ENCODE data around the gene TIGD1. TPM values are rescaled to one million over a fixed set of nuclear protein-coding genes. Genes with fewer than 3 reads are reported as not detected.

TIGD1 gene
- polyA plus RNA-seq, 1 donor (not counting 4 experiments of a cell fraction or from before 2014, with no cell fraction given) = 2.3 TPM

GRCh38 chr2:232516551-232516950, 33.8 kb downstream of the TIGD1 start:
- no peaks in the 10 kb centered on the region for H3K9me3 ChIP-seq (ENCODE audit: control insufficient read depth, low read depth, low read length)
- no peak overlapping the region for H3K4me3 ChIP-seq (ENCODE audit: control insufficient read depth in 2 of 3, extremely low read depth in 1 of 3, insufficient read depth in 2 of 3, low read depth in 1 of 3, low read length in 3 of 3)
- no peaks in the 10 kb centered on the region for H4K20me1 ChIP-seq (ENCODE audit: control insufficient read depth, extremely low read depth, insufficient read depth, low read length)
- no peak overlapping the region for H2AFZ ChIP-seq (ENCODE audit: control insufficient read depth, low read length)
- dilution Hi-C loops (cut with MboI; ENCODE audit: extremely low pct_ligation_motif_present, low sequenced_read_pairs) = no loop called here
- FAIRE-seq = no peak
- no peak overlapping the region for H3K27ac ChIP-seq (ENCODE audit: control insufficient read depth, insufficient read depth, low read length)
- no peaks in the 10 kb centered on the region for H3K9me1 ChIP-seq (ENCODE audit: control insufficient read depth, extremely low read depth, insufficient read depth, low read length)
- no peak for DNase-seq (ENCODE audit: low read depth, low spot score)
- H3K27me3 ChIP-seq (ENCODE audit: control insufficient read depth, extremely low read depth, insufficient read depth, low read length) = peaks cover 20% of the 10 kb centered on the region
- no peaks in the 10 kb centered on the region for H3K36me3 ChIP-seq (ENCODE audit: control insufficient read depth in 2 of 2, extremely low read depth in 1 of 2, insufficient read depth in 2 of 2, low read length in 2 of 2)
- H3K4me2 ChIP-seq (ENCODE audit: control insufficient read depth, extremely low read depth, insufficient read depth, low read depth, low read length) = no peak overlapping the region
- H3K9ac ChIP-seq (ENCODE audit: control insufficient read depth, extremely low read depth, insufficient read depth, low read length) = no peak overlapping the region
- no peaks in the 10 kb centered on the region for H3K79me2 ChIP-seq (ENCODE audit: control insufficient read depth, insufficient read depth, low read length)
- no peak for TF ChIP-seq EZH2 (IDR thresholded peaks at IDR 0.05; ENCODE audit: low read length)
- TF ChIP-seq, protein P1, sequence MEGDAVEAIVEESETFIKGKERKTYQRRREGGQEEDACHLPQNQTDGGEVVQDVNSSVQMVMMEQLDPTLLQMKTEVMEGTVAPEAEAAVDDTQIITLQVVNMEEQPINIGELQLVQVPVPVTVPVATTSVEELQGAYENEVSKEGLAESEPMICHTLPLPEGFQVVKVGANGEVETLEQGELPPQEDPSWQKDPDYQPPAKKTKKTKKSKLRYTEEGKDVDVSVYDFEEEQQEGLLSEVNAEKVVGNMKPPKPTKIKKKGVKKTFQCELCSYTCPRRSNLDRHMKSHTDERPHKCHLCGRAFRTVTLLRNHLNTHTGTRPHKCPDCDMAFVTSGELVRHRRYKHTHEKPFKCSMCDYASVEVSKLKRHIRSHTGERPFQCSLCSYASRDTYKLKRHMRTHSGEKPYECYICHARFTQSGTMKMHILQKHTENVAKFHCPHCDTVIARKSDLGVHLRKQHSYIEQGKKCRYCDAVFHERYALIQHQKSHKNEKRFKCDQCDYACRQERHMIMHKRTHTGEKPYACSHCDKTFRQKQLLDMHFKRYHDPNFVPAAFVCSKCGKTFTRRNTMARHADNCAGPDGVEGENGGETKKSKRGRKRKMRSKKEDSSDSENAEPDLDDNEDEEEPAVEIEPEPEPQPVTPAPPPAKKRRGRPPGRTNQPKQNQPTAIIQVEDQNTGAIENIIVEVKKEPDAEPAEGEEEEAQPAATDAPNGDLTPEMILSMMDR (optimal IDR thresholded peaks at IDR 0.05 in 1 of 3, IDR thresholded peaks at IDR 0.05 in 1 of 3, conservative IDR thresholded peaks at IDR 0.05 in 1 of 3; ENCODE audit: extremely low read depth in 1 of 3, insufficient read depth in 2 of 3, low read length in 3 of 3) = no peak
- H3K4me1 ChIP-seq (ENCODE audit: control insufficient read depth, extremely low read depth, insufficient read depth, low read length) = no peaks in the 10 kb centered on the region

GRCh38 chr2:232515639-232516038, 34.7 kb downstream of the TIGD1 start:
- H3K9me1 ChIP-seq (ENCODE audit: control insufficient read depth, extremely low read depth, insufficient read depth, low read length) = no peaks in the 10 kb centered on the region
- no peak overlapping the region for H2AFZ ChIP-seq (ENCODE audit: control insufficient read depth, low read length)

More at GRCh38 chr2:232515639-232516038, 34.7 kb downstream of the TIGD1 start:
- FAIRE-seq = no peak
- Histone ChIP-seq H3K36me3 (ENCODE audit: control insufficient read depth in 2 of 2, extremely low read depth in 1 of 2, insufficient read depth in 2 of 2, low read length in 2 of 2) (no peaks in the 10 kb centered on the region), H3K4me1 (ENCODE audit: control insufficient read depth, extremely low read depth, insufficient read depth, low read length) (no peaks in the 10 kb centered on the region), H3K79me2 (ENCODE audit: control insufficient read depth, insufficient read depth, low read length) (no peaks in the 10 kb centered on the region), H3K9ac (ENCODE audit: control insufficient read depth, extremely low read depth, insufficient read depth, low read length) (no peak overlapping the region), H4K20me1 (ENCODE audit: control insufficient read depth, extremely low read depth, insufficient read depth, low read length) (no peaks in the 10 kb centered on the region), H3K4me2 (ENCODE audit: control insufficient read depth, extremely low read depth, insufficient read depth, low read depth, low read length) (no peak overlapping the region), H3K27ac (ENCODE audit: control insufficient read depth, insufficient read depth, low read length) (no peak overlapping the region), H3K4me3 (ENCODE audit: control insufficient read depth in 2 of 3, extremely low read depth in 1 of 3, insufficient read depth in 2 of 3, low read depth in 1 of 3, low read length in 3 of 3) (no peak overlapping the region), H3K9me3 (ENCODE audit: control insufficient read depth, low read depth, low read length) (no peaks in the 10 kb centered on the region), H3K27me3 (ENCODE audit: control insufficient read depth, extremely low read depth, insufficient read depth, low read length) (peaks cover 11% of the 10 kb centered on the region)
- no peak for TF ChIP-seq EZH2 (IDR thresholded peaks at IDR 0.05; ENCODE audit: low read length)
- TF ChIP-seq, protein P1 (optimal IDR thresholded peaks at IDR 0.05 in 1 of 3, IDR thresholded peaks at IDR 0.05 in 1 of 3, conservative IDR thresholded peaks at IDR 0.05 in 1 of 3; ENCODE audit: extremely low read depth in 1 of 3, insufficient read depth in 2 of 3, low read length in 3 of 3) = no peak
- DNase-seq (ENCODE audit: low read depth, low spot score) = no peak
- dilution Hi-C loops (cut with MboI; ENCODE audit: extremely low pct_ligation_motif_present, low sequenced_read_pairs) = no loop called here

Measured in keratinocyte (primary cell).